Nephron (organoid): Measurements from ENCODE around the gene CDC42EP3.
A peak's percentile ranks its signal among the peaks of the same experiment; 100 is the strongest.

ENCODE experiments used
- H3K27ac Mint-ChIP-seq, 3 experiments: 2 replicates each; pipeline ENCODE4 v1.8.0; 2020; ENCODE audit warnings: mixed read lengths in 3 of 3, mild to moderate bottlenecking in 2 of 3, moderate library complexity in 1 of 3
- H3K27me3 Mint-ChIP-seq: 2 replicates; pipeline ENCODE4 v1.8.0; 2021; ENCODE audit warnings: low read depth, mild to moderate bottlenecking, moderate library complexity, mixed read lengths
- H3K36me3 Mint-ChIP-seq: 2 replicates; pipeline ENCODE4 v1.8.0; 2020; ENCODE audit warnings: low read depth, mixed read lengths
- H3K4me1 Mint-ChIP-seq: 2 replicates; pipeline ENCODE4 v1.8.0; 2020; ENCODE audit warnings: mixed read lengths
- H3K4me3 Mint-ChIP-seq, 3 experiments: 2 replicates each; pipeline ENCODE4 v1.8.0; 2020; ENCODE audit warnings: mild to moderate bottlenecking in 3 of 3, mixed read lengths in 3 of 3, moderate library complexity in 2 of 3
- H3K9me3 Mint-ChIP-seq: 2 replicates; pipeline ENCODE4 v1.8.0; 2020; ENCODE audit warnings: mixed read lengths
- CTCF ChIP-seq, 3 experiments: fragments of 200-600 bp; sonication (generic); IDR thresholded peaks; one replicate each; pipeline ENCODE4 v1.5.0; 2021; ENCODE audit warnings: antibody characterized with exemption in 3 of 3; ENCODE audit not compliant: unreplicated experiment in 3 of 3

The CDC42EP3 gene

GRCh38 chr2:37648331-37649011, 23.0 kb downstream of the CDC42EP3 start:
- H3K4me1 Mint-ChIP-seq, result peaks cover 59% of the 10 kb centered on the region
- H3K9me3 Mint-ChIP-seq, result peaks cover 9% of the 10 kb centered on the region

GRCh38 chr2:37647971-37648330, 23.5 kb downstream of the CDC42EP3 start:
- H3K36me3 Mint-ChIP-seq, result peaks cover 53% of the 10 kb centered on the region
- H3K9me3 Mint-ChIP-seq, result peaks cover 9% of the 10 kb centered on the region
- peak overlapping the region; percentile 19 to 63 (median 47) for H3K27ac Mint-ChIP-seq
- TF ChIP-seq CTCF (IDR thresholded peaks at IDR 0.05; ENCODE audit: unreplicated experiment in 3 of 3), result no peak
- H3K27me3 Mint-ChIP-seq, result peaks cover 10% of the 10 kb centered on the region
- peak overlapping the region in 1 of 3 experiments; percentile 11 for H3K4me3 Mint-ChIP-seq
- H3K4me1 Mint-ChIP-seq, result peaks cover 59% of the 10 kb centered on the region

More at GRCh38 chr2:37648331-37649011, 23.0 kb downstream of the CDC42EP3 start:
- no peak for TF ChIP-seq CTCF (IDR thresholded peaks at IDR 0.05; ENCODE audit: unreplicated experiment in 3 of 3)
- Mint-ChIP-seq H3K27me3 (peaks cover 10% of the 10 kb centered on the region), H3K36me3 (peaks cover 48% of the 10 kb centered on the region), H3K4me3 (peak overlapping the region in 1 of 3 experiments; percentile 11), H3K27ac (peak overlapping the region; percentile 19 to 63 (median 51))

GRCh38 chr2:37645836-37646235, 25.6 kb downstream of the CDC42EP3 start:
- H3K4me1 Mint-ChIP-seq, result peaks cover 61% of the 10 kb centered on the region
- peaks cover 9% of the 10 kb centered on the region for H3K9me3 Mint-ChIP-seq
- peaks cover 70% of the 10 kb centered on the region for H3K36me3 Mint-ChIP-seq
- H3K27me3 Mint-ChIP-seq, result peaks cover 3% of the 10 kb centered on the region
- H3K27ac Mint-ChIP-seq, result no peak overlapping the region
- H3K4me3 Mint-ChIP-seq, result no peak overlapping the region
- no peak for TF ChIP-seq CTCF (IDR thresholded peaks at IDR 0.05; ENCODE audit: unreplicated experiment in 3 of 3)

- TF ChIP-seq CTCF (IDR thresholded peaks at IDR 0.05; ENCODE audit: unreplicated experiment in 3 of 3), result no peak
- Mint-ChIP-seq H3K27ac (no peak overlapping the region), H3K4me3 (no peak overlapping the region), H3K9me3 (peaks cover 9% of the 10 kb centered on the region), H3K36me3 (peaks cover 70% of the 10 kb centered on the region), H3K27me3 (peaks cover 3% of the 10 kb centered on the region), H3K4me1 (peaks cover 59% of the 10 kb centered on the region)
These were observed 26.1 kb downstream of the CDC42EP3 start for GRCh38 chr2:37645362-37645761.

- Mint-ChIP-seq H3K27ac (no peak overlapping the region), H3K4me3 (no peak overlapping the region), H3K4me1 (peaks cover 56% of the 10 kb centered on the region), H3K27me3 (peaks cover 3% of the 10 kb centered on the region), H3K36me3 (peaks cover 66% of the 10 kb centered on the region), H3K9me3 (peaks cover 9% of the 10 kb centered on the region)
- TF ChIP-seq CTCF (IDR thresholded peaks at IDR 0.05; ENCODE audit: unreplicated experiment in 3 of 3), result no peak
These were observed 27.3 kb downstream of the CDC42EP3 start for GRCh38 chr2:37644191-37644590.

GRCh38 chr2:37643730-37644078, 27.7 kb downstream of the CDC42EP3 start:
- H3K4me3 Mint-ChIP-seq, result no peak overlapping the region
- TF ChIP-seq CTCF (IDR thresholded peaks at IDR 0.05; ENCODE audit: unreplicated experiment in 3 of 3), result no peak
- H3K4me1 Mint-ChIP-seq, result peaks cover 59% of the 10 kb centered on the region
- H3K9me3 Mint-ChIP-seq, result peaks cover 9% of the 10 kb centered on the region
- H3K27ac Mint-ChIP-seq, result no peak overlapping the region
- H3K27me3 Mint-ChIP-seq, result peaks cover 3% of the 10 kb centered on the region
- peaks cover 66% of the 10 kb centered on the region for H3K36me3 Mint-ChIP-seq
